Esophagus muscularis mucosa (tissue), 4 donors: ENCODE results near the gene DYDC2. TPM values are rescaled to one million over a fixed set of nuclear protein-coding genes. Genes with fewer than 3 reads are reported as not detected.

Source experiments
- DNase-seq: peaks from one replicate; pipeline ENCODE4 v3.0.0-alpha.2; 2017; ENCODE audit errors: extremely low spot score
- H3K27ac ChIP-seq, 4 donors: fragments of 200-600 bp; sonication (generic); replicated peaks in 1 of 4; 1 replicate in 3 of 4; 2 replicates in 1 of 4; pipeline ENCODE4 v1.5.1; 2016 to 2019; ENCODE audit warnings: mild to moderate bottlenecking in 1 of 4
- H3K27me3 ChIP-seq, 4 donors: fragments of 200-600 bp; sonication (generic); one replicate each; pipeline versions ENCODE4 v1.5.1 to v1.6.0; 2016 to 2019
- H3K36me3 ChIP-seq, 4 donors: fragments of 200-600 bp; sonication (generic); one replicate each; pipeline ENCODE4 v1.5.1; 2016 to 2019
- H3K4me1 ChIP-seq, 4 donors: fragments of 200-600 bp; sonication (generic); one replicate each; pipeline ENCODE4 v1.5.1; 2016 to 2019
- H3K4me3 ChIP-seq, 4 donors: fragments of 200-600 bp; sonication (generic); 1 replicate in 2 of 4; 2 replicates in 2 of 4; pipeline ENCODE4 v1.5.1; 2016 to 2019; ENCODE audit warnings: mild to moderate bottlenecking in 4 of 4, moderate library complexity in 1 of 4
- H3K9me3 ChIP-seq, 4 donors: fragments of 200-600 bp; sonication (generic); 1 replicate in 3 of 4; 2 replicates in 1 of 4; pipeline ENCODE4 v1.5.1; 2016 to 2019
- EP300 ChIP-seq: sonication (generic); formaldehyde crosslinking; IDR thresholded peaks from one replicate; pipeline ENCODE4 v1.6.1; 2017; ENCODE audit warnings: antibody characterized with exemption
- POLR2A ChIP-seq: fragments of 450-650 bp; IDR thresholded peaks from one replicate; pipeline ENCODE4 v1.6.1; 2017; ENCODE audit warnings: antibody characterized with exemption, moderate library complexity, mild to moderate bottlenecking, low read depth
- POLR2AphosphoS5 ChIP-seq, 2 donors: sonication (generic); formaldehyde crosslinking; IDR thresholded peaks; one replicate each; pipeline ENCODE4 v1.6.1; 2017; ENCODE audit warnings: antibody characterized with exemption in 2 of 2
- WGBS: methylation state at CpG from one replicate; pipeline ENCODE4 v1.1.5; 2018; 5-methylcytosine and 5-hydroxymethylcytosine counted together
- intact Hi-C: fragments of 100-400 bp; cut with DNase I; formaldehyde crosslinking; loops from one replicate; pipeline ENCODE4 v1.15.1; 2023
- total RNA-seq, 4 donors: library from RNA; depleted of rRNA; stranded (reverse); fragments of >200 nt; gene quantifications; one replicate each; pipeline versions ENCODE4 v1.1.0 to v1.2.1, GENCODE V29; 2016
- TF ChIP-seq, protein P1 (sequence below), 3 experiments: fragments of 200-600 bp in 2 of 3; fragments of 450-650 bp in 1 of 3; sonication (generic) in 2 of 3; IDR thresholded peaks; one replicate each; pipeline ENCODE4 v1.5.1; 2017 to 2019; ENCODE audit warnings: antibody characterized with exemption in 3 of 3, mild to moderate bottlenecking in 2 of 3, moderate library complexity in 1 of 3

The DYDC2 gene
- total RNA-seq, 4 donors from 2014 or later = not detected

DNA sequence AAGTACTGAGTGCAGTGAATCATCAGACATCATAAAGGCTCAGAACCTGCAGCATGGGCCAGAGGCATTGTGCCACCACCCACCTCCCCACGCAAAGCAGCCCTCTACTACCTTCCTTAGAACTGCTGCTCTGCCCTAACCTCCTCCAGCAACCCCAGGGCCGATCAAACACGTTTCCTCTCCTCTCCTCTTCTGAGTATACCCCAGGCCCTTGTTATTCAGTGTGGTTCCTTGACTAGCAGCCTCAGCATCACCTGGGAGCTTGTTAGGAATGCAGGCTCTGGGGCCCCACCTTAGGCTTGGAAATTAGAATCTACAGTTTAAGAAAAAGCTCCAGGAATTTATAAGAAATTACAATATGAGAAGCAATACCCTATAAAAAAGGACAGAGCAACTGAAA lies 33.3 kb upstream of the DYDC2 start:
- intact Hi-C loops = no loop called here
- DNase-seq = no peak
- no peak for TF ChIP-seq POLR2A
- TF ChIP-seq, protein P1, sequence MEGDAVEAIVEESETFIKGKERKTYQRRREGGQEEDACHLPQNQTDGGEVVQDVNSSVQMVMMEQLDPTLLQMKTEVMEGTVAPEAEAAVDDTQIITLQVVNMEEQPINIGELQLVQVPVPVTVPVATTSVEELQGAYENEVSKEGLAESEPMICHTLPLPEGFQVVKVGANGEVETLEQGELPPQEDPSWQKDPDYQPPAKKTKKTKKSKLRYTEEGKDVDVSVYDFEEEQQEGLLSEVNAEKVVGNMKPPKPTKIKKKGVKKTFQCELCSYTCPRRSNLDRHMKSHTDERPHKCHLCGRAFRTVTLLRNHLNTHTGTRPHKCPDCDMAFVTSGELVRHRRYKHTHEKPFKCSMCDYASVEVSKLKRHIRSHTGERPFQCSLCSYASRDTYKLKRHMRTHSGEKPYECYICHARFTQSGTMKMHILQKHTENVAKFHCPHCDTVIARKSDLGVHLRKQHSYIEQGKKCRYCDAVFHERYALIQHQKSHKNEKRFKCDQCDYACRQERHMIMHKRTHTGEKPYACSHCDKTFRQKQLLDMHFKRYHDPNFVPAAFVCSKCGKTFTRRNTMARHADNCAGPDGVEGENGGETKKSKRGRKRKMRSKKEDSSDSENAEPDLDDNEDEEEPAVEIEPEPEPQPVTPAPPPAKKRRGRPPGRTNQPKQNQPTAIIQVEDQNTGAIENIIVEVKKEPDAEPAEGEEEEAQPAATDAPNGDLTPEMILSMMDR (IDR thresholded peaks at IDR 0.05) = no peak
- no peak for TF ChIP-seq POLR2AphosphoS5 (IDR thresholded peaks at IDR 0.05)
- TF ChIP-seq EP300 = no peak
- Histone ChIP-seq H3K36me3 (no peaks in the 10 kb centered on the region), H3K27me3 (peaks cover 0 to 5% (median 0%) of the 10 kb centered on the region in 4 donors), H3K4me3 (no peak overlapping the region), H3K4me1 (no peaks in the 10 kb centered on the region), H3K27ac (no peak overlapping the region), H3K9me3 (no peaks in the 10 kb centered on the region)
- 61% methylated on average over 3 of the region's 3 CpGs for WGBS

DNA sequence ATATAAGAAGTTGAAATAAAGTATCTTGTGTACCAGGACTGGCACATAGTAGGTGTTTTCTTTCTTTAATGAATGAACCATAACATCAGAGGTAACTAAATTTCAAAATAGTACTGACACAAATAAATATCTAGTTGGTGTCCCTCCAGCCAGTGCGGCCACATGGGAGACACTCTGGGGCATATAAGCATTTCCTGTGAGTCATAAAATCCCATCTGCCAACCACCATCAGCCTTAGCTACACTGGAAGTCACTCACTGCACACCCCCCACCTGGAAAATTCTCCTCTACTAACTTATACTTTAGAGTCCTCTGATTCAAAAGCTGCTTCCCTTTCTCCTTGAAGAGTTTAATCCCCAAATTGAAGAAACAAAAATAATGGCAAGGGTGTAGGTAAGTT lies 32.5 kb upstream of the DYDC2 start:
- no peak overlapping the region for H3K27ac ChIP-seq
- DNase-seq = no peak
- H3K27me3 ChIP-seq = peaks cover 0 to 11% (median 0%) of the 10 kb centered on the region in 4 donors
- no peak overlapping the region for H3K4me3 ChIP-seq
- intact Hi-C loops = no loop called here
- no peaks in the 10 kb centered on the region for H3K4me1 ChIP-seq
- 56% methylated on average over 1 of the region's 1 CpG for WGBS
- H3K36me3 ChIP-seq = no peaks in the 10 kb centered on the region
- no peaks in the 10 kb centered on the region for H3K9me3 ChIP-seq
- TF ChIP-seq POLR2AphosphoS5 (IDR thresholded peaks at IDR 0.05) (no peak), EP300 (no peak)
- TF ChIP-seq, protein P1 (IDR thresholded peaks at IDR 0.05) = no peak

DNA sequence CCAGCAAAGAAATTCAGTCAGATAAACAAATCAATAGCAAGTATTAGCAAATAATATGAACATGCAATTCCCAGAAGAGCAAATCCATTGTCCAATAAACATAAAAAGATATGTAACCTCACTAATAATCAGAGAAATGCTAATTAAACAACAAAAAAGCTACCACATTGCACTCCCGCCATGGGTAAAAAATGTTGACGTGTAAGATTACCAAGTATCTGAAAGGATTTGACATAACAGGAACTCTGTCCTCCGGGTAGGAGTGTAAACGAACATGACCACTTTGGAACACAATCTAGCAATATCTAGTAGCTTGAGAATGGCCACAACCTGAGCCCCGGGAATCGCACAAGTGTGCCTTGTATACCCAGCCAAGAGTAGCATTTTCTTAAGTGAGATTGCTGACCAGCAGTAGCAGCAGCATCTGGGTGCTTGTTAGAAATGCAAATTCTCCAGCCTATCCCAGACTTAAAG lies 31.7 kb upstream of the DYDC2 start:
- H3K27ac ChIP-seq = no peak overlapping the region
- H3K36me3 ChIP-seq = no peaks in the 10 kb centered on the region
- peaks cover 0 to 11% (median 0%) of the 10 kb centered on the region in 4 donors for H3K27me3 ChIP-seq
- no peaks in the 10 kb centered on the region for H3K9me3 ChIP-seq
- H3K4me3 ChIP-seq = no peak overlapping the region
- DNase-seq = no peak
- intact Hi-C loops = no loop called here
- TF ChIP-seq POLR2AphosphoS5 (IDR thresholded peaks at IDR 0.05) (no peak), POLR2A (no peak), EP300 (no peak)
- TF ChIP-seq, protein P1 (IDR thresholded peaks at IDR 0.05) = no peak
- 75% methylated on average over 6 of the region's 6 CpGs for WGBS
- H3K4me1 ChIP-seq = no peaks in the 10 kb centered on the region

DNA sequence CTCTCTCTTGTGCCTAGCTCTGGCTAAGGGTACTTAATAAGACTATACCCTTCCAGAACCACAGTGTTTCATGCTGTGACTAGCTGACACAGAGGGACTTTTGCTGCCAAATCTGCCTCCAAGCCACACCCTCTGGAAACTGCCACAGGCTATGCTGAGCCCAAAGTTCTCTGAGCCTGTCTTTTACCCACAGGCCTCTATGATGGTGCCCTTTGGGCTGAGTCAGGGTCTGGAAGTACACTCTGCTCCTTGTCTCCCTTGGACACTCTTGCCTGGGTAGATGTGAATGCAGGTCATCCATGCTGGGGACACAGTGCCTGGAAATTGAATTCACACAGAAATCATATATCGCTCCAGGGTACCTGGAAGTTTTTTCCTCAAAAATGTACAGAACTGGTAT lies 22.6 kb upstream of the DYDC2 start:
- Histone ChIP-seq H3K27ac (no peak overlapping the region), H3K9me3 (no peaks in the 10 kb centered on the region), H3K36me3 (no peaks in the 10 kb centered on the region), H3K4me1 (no peaks in the 10 kb centered on the region), H3K27me3 (no peaks in the 10 kb centered on the region), H3K4me3 (no peak overlapping the region)
- TF ChIP-seq, protein P1 (IDR thresholded peaks at IDR 0.05) = no peak
- TF ChIP-seq POLR2A (no peak), POLR2AphosphoS5 (IDR thresholded peaks at IDR 0.05) (no peak), EP300 (no peak)
- intact Hi-C loops = no loop called here
- no peak for DNase-seq
- 96% methylated on average over 1 of the region's 1 CpG for WGBS

DNA sequence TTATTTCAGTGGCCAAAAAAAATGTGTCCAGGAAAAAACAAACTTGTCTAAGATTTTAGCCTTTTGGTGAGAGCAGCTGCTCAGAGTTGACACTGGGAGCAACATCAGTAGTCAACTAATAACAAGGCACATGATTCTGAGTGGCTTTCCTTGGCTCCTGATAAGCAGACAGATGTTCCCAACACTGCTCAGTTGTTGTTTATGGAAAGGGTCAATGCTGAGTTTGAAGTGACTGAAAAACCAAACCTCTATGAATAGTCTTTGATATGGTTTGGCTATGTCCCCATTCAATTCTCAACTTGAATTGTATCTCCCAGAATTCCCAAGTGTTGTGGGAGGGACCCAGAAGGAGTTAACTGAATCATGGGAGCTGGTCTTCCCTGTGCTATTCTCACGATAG lies 12.3 kb upstream of the DYDC2 start:
- Histone ChIP-seq H3K27me3 (no peaks in the 10 kb centered on the region), H3K9me3 (no peaks in the 10 kb centered on the region), H3K4me3 (no peak overlapping the region), H3K36me3 (no peaks in the 10 kb centered on the region), H3K4me1 (no peaks in the 10 kb centered on the region), H3K27ac (no peak overlapping the region)
- intact Hi-C loops = no loop called here
- TF ChIP-seq POLR2AphosphoS5 (IDR thresholded peaks at IDR 0.05) (no peak), POLR2A (no peak), EP300 (no peak)
- TF ChIP-seq, protein P1 (IDR thresholded peaks at IDR 0.05) = no peak
- no peak for DNase-seq
- WGBS = 73% methylated on average over 1 of the region's 1 CpG
